GM12874 (cell line): ENCODE results near the gene CDH4.

ENCODE experiments used
- TF ChIP-seq, protein P1 (sequence below): IDR thresholded peaks from 2 replicates; pipeline ENCODE4 v1.5.1; 2011; ENCODE audit warnings: low read depth, mild to moderate bottlenecking, control low read depth, low read length, moderate library complexity; ENCODE audit not compliant: insufficient read depth

CDH4 gene

DNA sequence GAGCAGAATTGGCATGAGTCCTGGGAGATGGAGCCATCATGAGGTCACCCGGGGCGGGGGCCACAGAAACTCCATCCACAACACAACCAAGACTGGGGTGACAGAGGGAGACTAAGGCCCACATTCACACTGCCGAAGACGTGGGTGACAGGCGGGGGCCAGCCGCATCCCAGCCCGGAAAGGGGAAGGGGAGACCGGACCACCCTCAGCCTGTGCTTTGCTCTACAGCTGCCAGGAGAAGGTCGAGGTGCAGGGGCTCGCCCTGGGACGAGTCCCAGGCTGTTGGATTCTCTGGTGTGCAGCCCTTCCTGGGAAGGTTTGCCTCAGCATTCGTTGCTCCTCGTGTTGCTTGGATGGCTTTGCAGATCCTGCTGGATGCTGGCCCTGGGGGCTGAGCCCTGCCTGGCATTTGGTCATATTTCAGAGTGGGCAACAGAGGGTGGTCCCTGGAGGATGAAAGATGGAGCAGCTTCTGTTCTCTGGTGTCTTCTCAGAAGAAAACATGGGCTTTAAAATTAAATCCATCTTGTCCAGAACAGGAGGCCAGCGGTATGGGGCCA, 484.8 kb downstream of the CDH4 start:
- TF ChIP-seq, protein P1, sequence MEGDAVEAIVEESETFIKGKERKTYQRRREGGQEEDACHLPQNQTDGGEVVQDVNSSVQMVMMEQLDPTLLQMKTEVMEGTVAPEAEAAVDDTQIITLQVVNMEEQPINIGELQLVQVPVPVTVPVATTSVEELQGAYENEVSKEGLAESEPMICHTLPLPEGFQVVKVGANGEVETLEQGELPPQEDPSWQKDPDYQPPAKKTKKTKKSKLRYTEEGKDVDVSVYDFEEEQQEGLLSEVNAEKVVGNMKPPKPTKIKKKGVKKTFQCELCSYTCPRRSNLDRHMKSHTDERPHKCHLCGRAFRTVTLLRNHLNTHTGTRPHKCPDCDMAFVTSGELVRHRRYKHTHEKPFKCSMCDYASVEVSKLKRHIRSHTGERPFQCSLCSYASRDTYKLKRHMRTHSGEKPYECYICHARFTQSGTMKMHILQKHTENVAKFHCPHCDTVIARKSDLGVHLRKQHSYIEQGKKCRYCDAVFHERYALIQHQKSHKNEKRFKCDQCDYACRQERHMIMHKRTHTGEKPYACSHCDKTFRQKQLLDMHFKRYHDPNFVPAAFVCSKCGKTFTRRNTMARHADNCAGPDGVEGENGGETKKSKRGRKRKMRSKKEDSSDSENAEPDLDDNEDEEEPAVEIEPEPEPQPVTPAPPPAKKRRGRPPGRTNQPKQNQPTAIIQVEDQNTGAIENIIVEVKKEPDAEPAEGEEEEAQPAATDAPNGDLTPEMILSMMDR: no peak

DNA sequence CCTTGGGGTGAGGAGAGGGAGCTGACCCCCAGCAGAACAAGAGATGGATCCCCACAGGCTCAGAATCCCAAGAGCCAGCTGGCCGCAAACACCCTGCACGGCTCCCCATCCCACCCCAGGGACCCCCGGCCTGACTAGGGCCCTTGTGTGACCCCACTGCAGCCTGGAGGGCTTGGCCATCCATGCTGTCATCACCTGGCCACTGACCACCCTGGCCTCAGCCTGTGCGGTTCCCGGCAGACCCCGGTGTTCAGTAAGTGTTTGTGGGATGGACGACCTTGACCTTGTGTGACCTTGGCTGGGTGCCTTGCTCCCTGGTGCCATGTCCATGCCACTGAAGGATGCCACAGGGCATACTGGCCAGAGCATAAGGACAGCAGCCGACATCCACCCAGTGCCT, 485.3 kb downstream of the CDH4 start:
- TF ChIP-seq, protein P1: no peak

DNA sequence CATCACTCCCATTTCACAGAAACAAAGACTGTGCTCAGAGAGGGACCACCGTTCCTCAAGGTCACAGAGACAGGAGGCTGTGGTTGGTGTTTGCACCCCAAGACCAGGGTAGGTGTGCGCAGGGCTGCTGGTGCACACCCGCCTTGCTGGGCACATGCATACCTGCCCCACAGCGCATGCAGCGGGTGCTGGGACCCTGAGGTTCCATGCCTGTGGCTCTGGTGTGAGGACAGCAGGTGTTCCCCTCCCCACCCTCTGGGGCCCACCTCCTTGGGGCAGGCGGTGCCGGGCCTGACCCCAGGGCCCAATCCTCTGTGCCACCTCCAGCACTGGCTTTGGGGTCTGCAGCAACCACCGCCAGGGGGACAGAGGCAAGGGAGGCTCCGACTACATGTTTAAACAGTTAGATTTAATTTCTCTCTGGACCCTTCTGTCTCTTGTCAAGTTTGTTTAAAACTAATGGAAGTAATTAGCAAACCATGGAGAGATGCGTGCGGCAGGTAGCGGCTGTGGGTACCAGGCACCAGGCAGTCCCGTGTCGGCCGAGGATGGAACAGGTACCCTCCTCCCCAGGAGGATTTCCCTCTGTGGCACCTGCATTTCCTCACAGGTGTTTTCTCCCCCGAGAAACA, 485.9 kb downstream of the CDH4 start:
- TF ChIP-seq, protein P1: no peak

DNA sequence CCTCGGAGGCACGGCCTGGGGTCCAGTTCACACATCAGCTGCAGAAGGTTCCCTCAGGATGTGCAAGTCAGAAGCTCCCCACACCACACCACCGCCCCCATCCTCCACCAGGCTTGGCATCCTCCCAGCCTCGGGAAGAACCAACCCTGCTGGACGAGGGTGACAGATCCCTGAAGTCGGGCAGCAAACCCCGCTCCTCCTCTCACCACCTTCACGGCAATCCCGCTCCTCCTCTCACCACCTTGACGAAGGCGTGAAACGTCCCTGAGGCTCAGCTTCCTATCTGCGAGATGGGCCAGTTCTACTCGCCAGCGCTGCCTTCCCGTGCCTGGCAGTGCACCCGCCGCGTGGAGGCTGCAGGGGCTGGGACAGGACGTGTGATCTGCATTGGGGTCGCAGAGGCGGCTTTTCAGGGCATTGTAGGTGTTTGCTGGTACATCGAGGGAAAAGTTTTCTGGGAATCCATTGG, 486.6 kb downstream of the CDH4 start:
- TF ChIP-seq, protein P1: no peak

DNA sequence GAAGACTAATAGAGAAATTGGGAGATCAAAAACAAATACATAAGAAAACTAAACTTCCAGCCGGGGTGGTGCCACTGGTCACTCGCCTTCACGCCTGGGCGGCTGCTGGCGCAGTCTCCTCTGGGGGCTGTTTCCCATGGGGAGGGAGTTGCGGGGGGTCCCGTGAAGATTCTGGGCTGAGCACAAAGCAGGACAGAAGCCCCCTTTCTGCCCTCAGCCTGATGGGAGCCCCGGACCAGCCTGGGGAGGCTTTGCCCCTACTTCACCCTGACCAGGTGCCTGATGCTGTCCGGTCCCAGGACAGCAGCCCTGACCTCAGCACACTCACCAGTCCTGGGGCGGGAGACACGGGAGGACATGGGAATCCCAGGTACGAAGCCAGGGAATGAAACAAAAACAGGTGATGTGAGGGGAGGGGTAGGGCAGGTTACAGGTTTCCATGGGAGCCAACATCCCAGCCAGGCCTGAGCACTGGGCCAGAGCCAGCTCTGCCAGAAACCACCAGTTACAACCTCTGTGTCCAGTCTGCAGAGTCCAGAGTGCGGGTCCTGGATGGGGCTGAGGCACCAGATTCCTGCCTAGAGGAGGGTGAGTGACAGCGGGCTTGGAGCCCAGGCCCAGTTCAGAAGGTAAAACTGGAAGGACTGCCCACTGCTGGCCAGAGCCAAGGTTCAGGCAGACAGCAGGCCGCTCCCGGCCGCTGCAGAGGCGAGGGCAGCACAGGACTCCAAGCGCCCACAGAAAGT, 487.2 kb downstream of the CDH4 start:
- TF ChIP-seq, protein P1: no peak

DNA sequence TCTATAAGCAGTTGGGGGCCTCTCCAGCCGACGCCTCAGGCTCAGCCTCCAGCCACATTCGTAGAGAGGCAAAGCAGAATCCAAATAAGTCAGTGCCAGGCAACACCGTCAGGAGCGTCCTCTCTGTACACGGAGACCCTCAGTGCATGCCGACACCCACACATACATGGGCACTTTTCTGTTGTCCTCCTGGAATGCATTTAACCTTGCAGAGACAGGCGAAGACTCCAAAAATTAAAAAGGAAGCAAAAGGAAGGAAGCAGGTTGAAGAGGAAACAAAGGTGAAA, 487.7 kb downstream of the CDH4 start:
- TF ChIP-seq, protein P1: no peak

DNA sequence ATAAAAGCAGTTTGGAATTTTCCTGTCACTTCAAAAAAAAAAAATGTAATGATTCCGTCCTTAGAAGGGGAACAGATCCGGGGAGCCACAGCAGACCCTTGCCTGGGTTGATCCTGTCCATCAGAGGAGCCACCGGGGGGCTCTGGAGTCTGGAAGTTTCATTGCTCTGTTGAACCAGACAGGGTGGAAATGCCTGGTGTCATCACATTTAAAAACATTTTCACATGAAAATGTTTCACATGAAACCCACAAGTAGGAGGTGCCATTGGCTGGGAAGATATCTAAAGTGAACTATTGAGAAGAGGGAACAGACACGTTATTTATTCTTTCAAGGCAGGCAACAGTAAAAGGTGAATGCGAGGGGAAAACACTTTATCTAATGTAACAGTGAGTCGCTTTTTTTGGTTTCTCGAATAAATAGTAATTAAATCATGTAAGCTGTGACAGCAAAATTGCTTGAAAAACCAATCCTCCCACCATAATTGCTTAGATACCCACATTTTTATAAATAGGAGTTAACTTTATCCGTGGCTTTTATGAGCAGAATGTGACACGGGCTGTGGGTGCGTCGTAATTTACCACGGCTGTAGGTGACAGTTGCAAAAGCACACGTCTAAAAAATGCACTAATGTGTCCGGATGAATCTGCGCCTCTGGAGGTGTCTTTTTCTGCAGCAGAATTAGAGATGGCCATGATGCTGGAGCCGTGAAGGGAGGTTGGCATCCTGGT, 490.2 kb downstream of the CDH4 start:
- TF ChIP-seq, protein P1: no peak
